AG04450 (cell line): ENCODE measurements around the gene ZCRB1. TPM values are rescaled to one million over a fixed set of nuclear protein-coding genes. Genes with fewer than 3 reads are reported as not detected.

Experiments used
- CTCF ChIA-PET: fragments of 300-600, 350-600 bp; formaldehyde crosslinking; extraction: SDS; loops from one replicate; lab custom pipeline; 2022; ENCODE audit warnings: antibody characterized with exemption, inconsistent platforms; lab: Charles Lee
- POLR2A ChIA-PET: fragments of 350-600 bp; formaldehyde crosslinking; extraction: SDS; loops from one replicate; lab custom pipeline; 2021; ENCODE audit warnings: antibody characterized with exemption, inconsistent platforms; lab: Yijun Ruan, JAX
- DNase-seq: peaks from one replicate; pipeline ENCODE4 v3.0.0-alpha.2; 2011; ENCODE audit warnings: low read depth, low spot score
- H3K27ac ChIP-seq: one replicate; pipeline ENCODE4 v1.5.1; 2012; ENCODE audit warnings: low read depth, low read length, control low read depth
- H3K27me3 ChIP-seq: one replicate; pipeline ENCODE4 v1.6.0; 2012; ENCODE audit warnings: low read length; ENCODE audit not compliant: control insufficient read depth, insufficient read depth
- H3K4me3 ChIP-seq: 2 replicates; pipeline ENCODE4 v1.5.1; 2011; ENCODE audit warnings: mild to moderate bottlenecking, low read depth, low read length, control low read depth
- H3K9me3 ChIP-seq: 2 replicates; pipeline ENCODE4 v1.5.1; 2012; ENCODE audit warnings: low read length; ENCODE audit not compliant: control insufficient read depth, insufficient read depth
- CTCF ChIP-seq: IDR thresholded peaks from 2 replicates; pipeline ENCODE4 v1.5.1; 2011; ENCODE audit warnings: low read depth, low read length, control low read depth, inconsistent platforms
- polyA plus RNA-seq: library from polyadenylated mRNA; depleted of rRNA; stranded (reverse); fragments of >200 nt; gene quantifications from 2 replicates; pipeline ENCODE4 v1.2.3, GENCODE V29; 2011

Gene ZCRB1
- polyA plus RNA-seq, 1 experiment = 59.6 TPM

GRCh38 chr12:42298887-42299286 is 27.0 kb downstream of the ZCRB1 start:
- Histone ChIP-seq H3K27me3 (no peaks in the 10 kb centered on the region), H3K4me3 (no peak overlapping the region), H3K27ac (no peak overlapping the region), H3K9me3 (peaks cover 5% of the 10 kb centered on the region; the same call in 1 of the 2 replicates)
- no peak for TF ChIP-seq CTCF
- POLR2A ChIA-PET = no interaction called here
- DNase-seq = no peak
- CTCF ChIA-PET = interaction anchor here (0.9 to 1.6 kb wide), 2 partner anchors 73 to 274 kb away, joined by 3 to 5 read pairs; no protein-coding TSS in a partner anchor

GRCh38 chr12:42296503-42297109 is 29.3 kb downstream of the ZCRB1 start:
- DNase-seq = no peak
- peaks cover 5% of the 10 kb centered on the region; the same call in 1 of the 2 replicates for H3K9me3 ChIP-seq
- peak; percentile 34 for TF ChIP-seq CTCF
- H3K27ac ChIP-seq = no peak overlapping the region
- CTCF ChIA-PET = interaction anchor here (0.6 to 1.0 kb wide), 6 partner anchors 23 to 1575 kb away, joined by 3 to 4 read pairs (median 3); partner anchors contain the start of genes PPHLN1 and ZCRB1
- no peaks in the 10 kb centered on the region for H3K27me3 ChIP-seq
- no peak overlapping the region for H3K4me3 ChIP-seq
- POLR2A ChIA-PET = no interaction called here

GRCh38 chr12:42291680-42292079 is 34.2 kb downstream of the ZCRB1 start:
- Histone ChIP-seq H3K27me3 (peaks cover 2% of the 10 kb centered on the region), H3K27ac (no peak overlapping the region), H3K9me3 (peaks cover 3% of the 10 kb centered on the region), H3K4me3 (no peak overlapping the region)
- CTCF ChIA-PET = no interaction called here
- POLR2A ChIA-PET = no interaction called here
- no peak for DNase-seq
- no peak for TF ChIP-seq CTCF

GRCh38 chr12:42288544-42288943 is 37.4 kb downstream of the ZCRB1 start:
- H3K4me3 ChIP-seq = no peak overlapping the region
- TF ChIP-seq CTCF = no peak
- H3K27ac ChIP-seq = no peak overlapping the region
- ChIA-PET POLR2A (no interaction called here), CTCF (no interaction called here)
- DNase-seq = no peak
- H3K27me3 ChIP-seq = peaks cover 2% of the 10 kb centered on the region
- no peaks in the 10 kb centered on the region; the same call in 1 of the 2 replicates for H3K9me3 ChIP-seq

- TF ChIP-seq CTCF = no peak
- H3K9me3 ChIP-seq = no peaks in the 10 kb centered on the region; the same call in 1 of the 2 replicates
- H3K4me3 ChIP-seq = no peak overlapping the region
- H3K27me3 ChIP-seq = peaks cover 2% of the 10 kb centered on the region
- ChIA-PET CTCF (no interaction called here), POLR2A (no interaction called here)
- no peak for DNase-seq
- H3K27ac ChIP-seq = no peak overlapping the region
Observed at GRCh38 chr12:42286741-42287140, 39.2 kb downstream of the ZCRB1 start.
